OCI-M2 (cell line): ENCODE measurements around the gene ARHGAP28.

Experiments
- DNase-seq: peaks from one replicate; lab custom pipeline; 2025; ENCODE audit not compliant: unreplicated experiment; lab: John Stamatoyannopoulos, UW

Gene ARHGAP28

DNA sequence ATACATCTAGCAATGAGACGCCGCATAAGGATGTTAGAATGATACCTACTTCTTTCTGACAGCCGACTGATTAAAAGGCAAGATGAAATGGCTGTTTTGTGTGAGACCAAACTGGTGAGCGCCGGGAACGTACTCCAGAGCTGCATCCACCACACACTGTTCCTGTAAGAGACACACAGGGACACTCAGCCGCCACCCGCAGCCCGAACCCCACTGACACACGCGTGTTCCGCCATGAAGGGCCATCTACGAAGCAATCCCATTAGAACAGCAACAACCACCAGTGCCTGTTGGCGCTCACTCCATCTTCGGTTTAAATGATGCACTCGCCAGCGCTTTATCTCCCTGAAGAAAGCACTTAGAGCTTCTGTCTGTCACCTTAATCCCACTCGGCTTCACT is 225.8 kb downstream of the ARHGAP28 start:
- no peak for DNase-seq

DNA sequence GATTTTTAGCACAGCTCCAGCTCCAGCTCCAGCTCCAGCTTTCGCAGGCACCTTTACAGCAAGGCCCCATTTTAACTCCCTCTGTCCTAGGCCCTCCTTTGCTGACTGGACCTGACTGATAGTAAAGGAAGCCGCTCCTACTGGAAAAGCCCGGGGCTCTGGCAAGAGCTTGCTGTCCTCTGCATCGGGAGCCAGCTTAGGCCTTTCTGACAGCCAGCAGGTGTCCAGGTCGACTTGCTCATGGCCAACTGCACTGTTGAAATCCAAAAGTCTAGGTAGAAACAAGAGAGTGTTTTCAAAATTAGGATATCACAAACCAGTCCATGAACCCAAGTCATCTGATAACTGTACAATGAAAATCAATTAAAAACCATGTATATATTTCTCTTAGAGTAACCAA is 227.0 kb downstream of the ARHGAP28 start:
- DNase-seq: no peak

DNA sequence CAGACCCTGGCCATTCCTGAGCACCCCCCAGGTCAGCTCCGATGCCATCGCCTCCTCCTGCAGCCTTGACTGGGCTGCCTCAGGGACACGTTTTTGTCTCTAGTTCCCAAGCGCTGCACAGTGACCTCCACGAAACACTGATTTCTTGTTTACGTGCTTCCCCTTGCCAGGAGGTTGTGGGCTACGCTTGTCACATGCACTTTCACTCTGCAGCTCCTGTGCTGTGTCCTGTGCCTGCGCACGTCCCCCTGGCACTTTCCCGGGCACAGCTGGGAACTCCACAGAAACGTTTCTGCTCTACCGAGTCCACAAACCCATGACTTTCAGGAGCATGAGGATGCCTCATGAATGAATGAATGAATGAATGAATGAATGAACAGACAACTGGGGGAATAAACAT is 227.5 kb downstream of the ARHGAP28 start:
- no peak for DNase-seq

DNA sequence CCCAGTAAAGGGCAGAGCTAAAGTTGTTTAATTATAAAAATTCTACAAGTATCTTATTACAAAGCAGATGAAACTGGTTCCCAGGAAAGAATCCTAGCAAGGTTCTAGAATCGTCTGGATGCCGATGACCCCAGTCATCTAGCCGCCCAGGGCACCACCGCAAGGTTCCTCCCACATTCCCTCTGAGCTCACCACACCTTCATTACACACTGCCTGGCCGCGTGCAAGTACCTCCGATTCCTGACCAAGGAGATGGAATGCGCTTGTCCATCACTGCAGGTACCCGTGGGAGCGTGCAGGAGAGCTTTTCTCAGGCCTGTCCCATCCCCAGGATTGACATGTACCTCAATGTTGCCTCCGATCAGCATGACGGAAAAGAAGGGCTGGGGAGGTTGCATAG is 229.6 kb downstream of the ARHGAP28 start:
- DNase-seq: no peak

DNA sequence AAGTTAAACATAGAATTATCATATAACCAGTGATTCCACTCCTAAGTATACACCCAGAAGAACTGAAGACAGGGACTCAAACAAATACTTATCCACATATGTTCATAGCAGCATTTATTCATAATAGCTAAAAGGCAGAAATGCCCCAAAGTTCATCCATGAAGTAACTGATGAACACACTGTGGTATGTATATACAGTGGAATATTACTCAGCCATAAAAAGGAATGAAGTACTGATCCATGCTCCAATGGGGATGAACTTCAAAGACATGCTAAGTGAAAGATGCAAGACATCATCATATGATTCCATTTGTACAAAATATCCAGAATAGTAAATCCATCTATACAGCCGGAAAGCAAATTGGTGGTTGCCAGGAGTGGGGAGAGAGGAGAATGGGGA is 230.6 kb downstream of the ARHGAP28 start:
- DNase-seq: no peak

DNA sequence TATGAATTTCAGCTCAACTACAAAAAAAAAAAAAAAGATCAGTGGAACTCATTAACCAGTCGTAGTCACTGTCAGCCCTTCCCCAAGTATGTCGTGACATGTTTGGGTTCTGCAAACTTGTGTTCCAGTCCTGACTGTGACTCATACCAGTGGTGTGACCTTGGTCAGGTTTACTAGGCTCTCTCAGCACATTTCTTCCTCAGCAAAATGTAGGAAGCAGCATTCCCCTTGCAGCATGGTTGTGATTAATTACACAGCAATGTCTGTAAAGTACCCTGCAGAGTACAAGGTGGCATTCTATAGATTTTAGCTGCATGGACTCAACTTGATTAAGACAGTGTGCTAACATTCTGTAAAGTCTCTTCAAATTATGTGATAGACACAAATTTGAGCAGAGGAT is 231.1 kb downstream of the ARHGAP28 start:
- no peak for DNase-seq

DNA sequence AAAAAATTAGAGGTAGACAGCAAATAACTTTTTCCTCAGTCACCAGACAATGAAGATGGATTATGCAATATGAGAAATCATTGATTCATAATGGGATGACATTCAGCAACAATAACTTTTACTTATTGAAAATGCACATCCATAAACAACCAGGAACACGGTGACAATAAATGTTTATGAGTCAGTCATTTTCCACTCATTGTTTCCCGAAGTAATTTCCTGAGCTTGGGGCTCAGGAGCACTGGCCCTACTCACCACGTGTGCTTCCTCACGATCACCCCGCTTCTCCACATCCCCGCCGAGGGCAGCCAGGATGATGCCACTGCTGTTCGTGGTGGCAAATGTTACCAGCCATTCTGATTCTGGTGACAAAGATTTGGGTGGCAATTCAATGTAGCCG is 231.8 kb downstream of the ARHGAP28 start:
- no peak for DNase-seq

DNA sequence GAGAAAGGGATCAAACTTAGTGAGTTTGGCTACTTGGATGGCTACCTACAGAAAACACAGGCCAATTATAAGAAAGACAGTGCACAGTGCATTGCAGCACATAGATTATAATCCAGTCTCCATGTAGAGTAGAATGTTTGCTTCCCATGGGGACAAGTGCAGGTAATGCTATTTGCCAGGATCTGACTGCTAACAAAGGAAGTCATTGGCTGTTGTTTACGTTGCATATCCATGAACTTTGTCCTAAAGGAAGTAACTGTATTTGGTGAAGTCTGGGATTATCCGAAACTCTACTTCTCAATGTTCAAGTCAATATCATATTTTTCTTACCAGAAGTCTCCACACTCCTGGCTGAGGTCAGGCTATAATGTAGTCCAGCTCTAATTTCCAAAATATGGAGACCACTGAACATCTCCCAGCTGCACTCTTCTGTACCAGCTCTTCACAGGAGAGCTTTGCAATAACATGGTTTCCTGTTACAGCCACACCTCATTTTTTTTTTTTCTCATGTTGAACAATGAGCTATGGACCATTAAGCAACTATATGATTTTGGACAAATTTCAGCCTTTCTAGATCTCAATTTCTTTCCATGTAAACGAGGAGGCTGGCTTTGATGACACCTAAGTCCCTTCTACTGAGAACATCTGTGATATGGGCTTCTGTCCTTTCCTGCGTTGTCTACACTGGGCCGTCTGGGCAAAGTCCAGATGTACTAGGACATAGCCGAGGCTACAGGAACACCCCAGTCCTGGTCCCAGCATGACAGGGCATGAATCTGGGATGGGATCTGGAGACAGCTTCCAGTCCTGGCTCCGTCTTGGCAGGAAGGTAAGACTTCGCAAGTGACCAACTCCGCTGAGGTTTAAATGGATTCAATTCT is 233.3 kb downstream of the ARHGAP28 start:
- DNase-seq: no peak

DNA sequence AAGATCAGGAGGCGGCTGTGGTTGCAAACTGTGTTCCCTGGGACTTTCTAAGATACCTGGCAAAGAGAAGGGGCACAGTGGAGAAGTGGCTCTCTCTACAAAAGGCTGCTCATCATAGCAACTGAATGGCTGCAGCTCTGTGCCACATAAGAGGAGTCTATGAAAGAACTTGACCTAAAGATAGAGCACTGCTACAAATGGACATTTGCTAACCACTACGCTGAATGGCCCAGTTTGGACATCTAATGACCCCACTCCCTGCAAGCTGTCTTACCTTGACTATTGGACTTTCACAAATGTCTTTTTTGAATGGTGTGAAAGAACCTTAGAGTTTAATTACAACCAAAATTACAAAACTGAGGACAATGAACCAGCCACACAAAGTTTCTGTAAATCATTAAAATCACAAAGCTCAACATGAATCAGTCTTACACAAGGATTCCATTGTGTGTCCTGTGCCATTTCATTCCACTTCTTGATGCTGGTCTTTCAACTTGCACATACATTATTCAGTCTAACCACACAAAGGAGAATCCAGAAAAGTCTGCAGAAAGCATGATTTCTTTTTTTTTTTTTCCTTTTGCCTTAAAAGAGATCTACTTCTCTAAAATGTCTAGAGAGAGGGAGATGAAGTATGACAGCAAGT is 234.1 kb downstream of the ARHGAP28 start:
- DNase-seq: no peak
